ENCODE data around the gene PLCB3.
"Not testable (repeated sequence)": the region's sequence is repeated elsewhere in the genome, so short reads cannot be mapped to it uniquely, and the experiment has no call there.

The PLCB3 gene

DNA sequence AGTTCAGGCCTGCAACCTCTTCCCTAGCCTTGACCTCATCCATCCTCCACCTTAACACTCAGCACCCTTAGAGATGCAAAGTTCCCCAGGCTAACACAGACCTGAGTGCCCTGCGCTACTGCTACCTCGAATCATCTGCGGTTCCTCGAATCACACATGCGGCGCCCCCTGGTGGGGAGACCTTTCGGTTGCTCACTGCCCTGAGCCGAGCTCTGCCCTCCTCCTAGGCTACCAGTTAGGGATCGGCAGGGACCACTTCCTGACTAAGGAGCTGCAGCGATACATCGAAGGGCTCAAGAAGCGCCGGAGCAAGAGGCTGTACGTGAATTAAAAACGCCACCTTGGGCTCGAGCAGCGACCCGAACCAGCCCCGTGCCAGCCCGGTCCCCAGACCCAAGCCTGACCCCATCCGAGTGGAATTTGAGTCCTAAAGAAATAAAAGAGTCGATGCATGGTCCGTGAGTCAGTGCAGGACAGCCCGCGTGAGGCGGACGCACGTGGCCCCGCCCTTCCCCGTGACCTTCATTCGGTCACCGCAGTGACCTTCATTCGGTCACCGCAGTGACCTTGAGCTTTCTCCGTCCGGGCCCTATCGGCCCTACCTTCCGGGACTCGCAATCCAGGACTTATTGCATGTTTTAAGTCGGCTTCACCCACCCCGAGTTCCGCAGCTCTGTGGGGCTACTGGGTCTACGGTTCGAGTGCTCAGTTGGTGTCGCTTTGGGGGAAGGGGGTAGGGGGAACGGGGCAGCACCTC is 53.2 kb downstream of the PLCB3 start:
- DNase-seq (ENCODE audit: low read depth): no peak

DNA sequence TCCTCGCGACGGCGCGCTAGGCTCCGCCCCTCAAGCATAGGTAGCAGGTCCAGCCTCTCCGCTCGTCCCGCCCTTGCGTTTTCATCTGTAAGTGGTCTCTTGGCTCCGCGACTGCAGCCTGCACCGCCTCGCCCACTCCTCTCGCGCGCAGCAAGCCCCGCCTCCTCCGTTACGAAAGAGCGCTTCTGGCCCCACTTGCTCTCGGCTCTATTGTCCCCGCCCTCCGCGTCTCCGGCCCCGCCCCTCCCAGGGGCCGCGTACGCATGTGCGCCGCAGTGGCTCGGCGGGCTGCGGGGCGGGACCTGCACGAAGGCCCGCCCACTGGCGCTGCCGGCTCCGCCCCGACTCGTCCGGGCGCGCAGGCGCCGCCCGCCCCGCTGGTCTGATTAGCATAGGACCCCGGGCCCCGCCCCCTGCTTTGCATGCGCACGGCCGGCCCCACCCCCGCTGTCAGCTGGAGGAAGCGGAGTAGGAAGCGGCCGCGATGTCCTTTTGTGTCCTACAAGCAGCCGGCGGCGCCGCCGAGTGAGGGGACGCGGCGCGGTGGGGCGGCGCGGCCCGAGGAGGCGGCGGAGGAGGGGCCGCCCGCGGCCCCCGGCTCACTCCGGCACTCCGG is 53.9 kb downstream of the PLCB3 start, which contains the start of gene ESRRA:
Gene ESRRA (plus strand): TSS at position 450 of the 616 bp plus-strand sequence. CDS start 1,656 bp downstream, outside the sequence.
- no peak for DNase-seq (ENCODE audit: low read depth)

DNA sequence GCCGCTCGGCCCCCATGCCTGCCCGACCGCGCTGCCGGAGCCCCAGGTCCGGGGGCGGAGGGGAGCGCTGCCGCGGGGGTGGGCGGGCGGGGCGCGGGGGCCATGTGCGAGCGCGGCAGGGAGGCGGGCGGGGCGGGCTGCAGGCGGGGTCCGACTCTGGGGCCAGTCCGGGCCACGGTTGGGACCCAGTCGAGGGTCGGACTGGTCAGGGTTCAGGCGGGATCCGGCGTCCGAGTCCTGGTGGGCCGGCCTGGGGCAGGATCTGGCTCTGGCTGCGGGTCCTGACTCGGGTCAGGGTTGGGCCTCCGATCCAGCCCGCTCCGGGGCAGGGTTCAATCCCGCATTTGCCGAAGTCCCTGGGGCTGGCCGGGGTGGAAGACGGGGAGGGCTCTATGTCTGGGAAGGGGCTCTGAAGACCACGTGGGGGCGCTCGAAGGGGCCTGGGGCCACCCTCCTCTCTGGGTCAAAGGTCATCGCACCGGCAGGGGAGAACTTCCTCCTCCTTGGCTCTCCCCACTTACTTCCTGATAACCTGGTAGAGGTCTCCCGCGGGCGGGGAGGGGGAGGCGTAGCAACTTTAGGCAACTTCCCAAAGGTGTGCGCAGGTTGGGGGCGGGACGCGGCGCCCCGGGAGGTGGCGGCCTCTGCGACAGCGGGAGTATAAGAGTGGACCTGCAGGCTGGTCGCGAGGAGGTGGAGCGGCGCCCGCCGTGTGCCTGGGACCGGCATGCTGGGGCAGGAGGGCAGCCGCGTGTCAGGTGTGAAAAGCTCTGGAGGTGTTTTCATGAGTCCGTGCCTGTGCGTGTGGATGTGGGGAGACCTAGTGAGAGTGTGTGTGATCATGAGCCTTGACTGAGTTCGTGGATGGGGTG is 54.6 kb downstream of the PLCB3 start:
- no peak for DNase-seq (ENCODE audit: low read depth)

DNA sequence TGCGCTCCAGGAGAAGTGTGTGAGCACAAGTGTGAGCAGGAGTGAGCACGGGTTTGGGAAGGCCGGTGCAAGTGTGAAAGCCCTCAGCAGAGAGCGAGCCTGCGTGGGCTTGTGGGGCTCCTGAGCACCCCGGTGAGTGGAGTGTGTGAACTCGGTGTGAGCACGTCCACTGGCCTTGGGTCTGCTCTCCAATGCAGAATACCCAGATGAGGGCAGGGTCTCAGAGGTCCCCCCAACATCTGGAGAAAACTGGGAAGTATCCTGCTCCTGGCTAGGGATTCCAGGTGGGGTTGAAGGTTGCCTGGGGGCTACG is 55.2 kb downstream of the PLCB3 start:
- DNase-seq (ENCODE audit: low read depth): no peak

DNA sequence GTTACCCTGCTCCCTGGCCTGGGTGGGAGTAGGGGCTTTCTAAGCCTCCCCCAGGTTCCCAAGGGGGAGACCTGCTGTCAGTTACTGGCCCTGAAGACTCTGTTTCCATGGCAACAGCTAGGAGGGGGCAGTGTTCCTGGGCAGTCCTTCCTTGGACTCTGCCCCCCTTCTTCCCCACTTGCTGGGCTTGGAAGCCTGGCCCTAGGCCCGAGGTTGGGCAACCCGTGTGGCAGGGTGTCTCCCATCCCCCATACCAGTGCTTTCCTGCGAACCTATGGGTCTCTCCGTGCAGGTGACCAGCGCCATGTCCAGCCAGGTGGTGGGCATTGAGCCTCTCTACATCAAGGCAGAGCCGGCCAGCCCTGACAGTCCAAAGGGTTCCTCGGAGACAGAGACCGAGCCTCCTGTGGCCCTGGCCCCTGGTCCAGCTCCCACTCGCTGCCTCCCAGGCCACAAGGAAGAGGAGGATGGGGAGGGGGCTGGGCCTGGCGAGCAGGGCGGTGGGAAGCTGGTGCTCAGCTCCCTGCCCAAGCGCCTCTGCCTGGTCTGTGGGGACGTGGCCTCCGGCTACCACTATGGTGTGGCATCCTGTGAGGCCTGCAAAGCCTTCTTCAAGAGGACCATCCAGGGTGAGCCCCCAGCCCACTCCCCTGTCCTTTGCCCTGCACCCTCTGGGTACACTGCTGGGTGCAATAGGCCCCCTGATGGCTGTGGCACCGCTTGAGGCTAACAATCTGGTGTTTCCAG is 55.7 kb downstream of the PLCB3 start:
- no peak for DNase-seq (ENCODE audit: low read depth)

DNA sequence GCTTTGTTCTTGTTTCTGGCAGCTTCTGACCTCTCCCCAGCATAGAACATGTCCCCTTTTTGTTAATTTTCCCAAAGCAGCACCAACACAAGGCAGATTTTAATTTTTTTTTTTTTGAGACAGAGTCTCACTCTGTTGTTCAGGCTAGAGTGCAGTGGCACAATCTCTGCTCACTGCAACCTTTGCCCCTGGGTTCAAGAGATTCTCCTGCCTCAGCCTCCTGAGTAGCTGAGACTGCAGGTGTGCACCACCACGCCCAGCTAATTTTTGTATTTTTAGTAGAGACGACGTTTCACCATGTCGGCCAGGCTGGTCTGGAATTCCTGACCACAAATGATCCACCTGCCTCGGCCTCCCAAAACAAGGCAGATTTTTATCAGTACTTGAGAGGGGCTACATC is 56.5 kb downstream of the PLCB3 start:
- not testable (repeated sequence) for DNase-seq (ENCODE audit: low read depth)

DNA sequence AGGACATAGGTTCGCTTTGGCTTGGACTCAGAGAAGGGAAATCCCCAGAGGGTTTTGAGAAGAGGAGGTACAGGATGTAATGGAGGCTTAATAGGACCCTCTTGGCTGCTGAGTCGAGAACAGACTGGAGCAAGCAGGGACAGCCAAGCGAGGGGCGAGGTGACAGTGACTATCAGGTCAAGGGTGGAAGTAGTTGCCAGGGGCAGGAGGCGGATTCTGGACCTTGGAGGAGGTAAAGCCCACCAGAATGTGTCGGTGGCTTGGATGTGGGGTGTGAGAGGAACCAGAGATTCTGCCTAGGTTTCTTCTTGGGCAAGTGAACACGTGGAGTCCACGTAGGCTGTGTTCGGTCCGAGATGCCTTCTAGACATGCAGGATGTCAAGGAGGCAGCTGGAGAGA is 61.6 kb downstream of the PLCB3 start:
- no peak for DNase-seq (ENCODE audit: low read depth)

DNA sequence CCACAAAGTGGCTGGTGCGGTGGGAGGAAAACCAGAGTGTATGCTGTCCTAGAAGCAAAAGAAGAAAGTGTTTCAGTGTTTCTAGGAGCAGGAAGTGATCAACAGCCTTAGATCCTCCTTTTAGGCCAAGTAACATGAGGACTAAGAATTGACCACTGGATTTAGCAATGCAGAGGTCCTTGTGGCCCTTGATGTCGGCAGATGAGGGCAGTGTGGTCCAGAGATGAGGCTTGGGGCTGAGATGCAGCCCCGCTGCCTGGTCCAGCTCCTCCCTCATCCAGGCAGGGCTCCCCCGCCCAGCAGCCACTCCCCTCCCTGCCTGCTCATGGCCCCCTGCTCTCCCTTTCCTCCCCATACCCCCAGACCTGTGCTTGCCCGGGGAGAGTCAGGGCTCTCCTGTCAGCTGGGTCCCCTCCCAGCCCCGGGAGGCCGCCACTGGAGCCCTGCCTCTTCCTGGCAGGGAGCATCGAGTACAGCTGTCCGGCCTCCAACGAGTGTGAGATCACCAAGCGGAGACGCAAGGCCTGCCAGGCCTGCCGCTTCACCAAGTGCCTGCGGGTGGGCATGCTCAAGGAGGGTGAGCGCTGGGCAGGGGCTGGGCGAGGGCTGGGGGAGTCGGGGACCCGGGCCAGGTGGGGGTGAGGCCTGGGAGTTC is 62.3 kb downstream of the PLCB3 start:
- no peak for DNase-seq (ENCODE audit: low read depth)

DNA sequence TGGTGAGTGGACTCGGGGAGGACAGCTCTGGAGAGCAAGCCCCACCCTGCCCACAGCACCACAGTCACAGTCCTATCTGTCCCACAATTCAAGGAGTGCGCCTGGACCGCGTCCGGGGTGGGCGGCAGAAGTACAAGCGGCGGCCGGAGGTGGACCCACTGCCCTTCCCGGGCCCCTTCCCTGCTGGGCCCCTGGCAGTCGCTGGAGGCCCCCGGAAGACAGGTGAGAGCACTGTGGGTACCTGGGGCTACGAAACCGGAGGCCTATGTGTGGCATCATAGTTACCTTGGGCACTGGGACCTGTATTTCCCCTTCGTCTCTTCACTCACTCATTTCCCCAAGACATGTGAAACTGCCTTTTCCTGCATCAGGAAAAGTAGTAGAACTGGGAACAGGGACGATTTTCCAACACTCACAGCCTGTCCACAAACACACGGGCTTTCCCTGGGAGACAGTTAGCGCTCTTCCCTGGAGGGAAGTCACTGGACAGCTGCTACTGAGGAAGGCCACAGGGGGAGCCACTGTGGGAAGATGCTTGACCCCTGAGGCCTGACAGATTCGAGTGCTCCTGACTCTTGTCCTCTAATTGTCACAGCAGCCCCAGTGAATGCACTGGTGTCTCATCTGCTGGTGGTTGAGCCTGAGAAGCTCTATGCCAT is 62.9 kb downstream of the PLCB3 start:
- DNase-seq (ENCODE audit: low read depth): no peak

DNA sequence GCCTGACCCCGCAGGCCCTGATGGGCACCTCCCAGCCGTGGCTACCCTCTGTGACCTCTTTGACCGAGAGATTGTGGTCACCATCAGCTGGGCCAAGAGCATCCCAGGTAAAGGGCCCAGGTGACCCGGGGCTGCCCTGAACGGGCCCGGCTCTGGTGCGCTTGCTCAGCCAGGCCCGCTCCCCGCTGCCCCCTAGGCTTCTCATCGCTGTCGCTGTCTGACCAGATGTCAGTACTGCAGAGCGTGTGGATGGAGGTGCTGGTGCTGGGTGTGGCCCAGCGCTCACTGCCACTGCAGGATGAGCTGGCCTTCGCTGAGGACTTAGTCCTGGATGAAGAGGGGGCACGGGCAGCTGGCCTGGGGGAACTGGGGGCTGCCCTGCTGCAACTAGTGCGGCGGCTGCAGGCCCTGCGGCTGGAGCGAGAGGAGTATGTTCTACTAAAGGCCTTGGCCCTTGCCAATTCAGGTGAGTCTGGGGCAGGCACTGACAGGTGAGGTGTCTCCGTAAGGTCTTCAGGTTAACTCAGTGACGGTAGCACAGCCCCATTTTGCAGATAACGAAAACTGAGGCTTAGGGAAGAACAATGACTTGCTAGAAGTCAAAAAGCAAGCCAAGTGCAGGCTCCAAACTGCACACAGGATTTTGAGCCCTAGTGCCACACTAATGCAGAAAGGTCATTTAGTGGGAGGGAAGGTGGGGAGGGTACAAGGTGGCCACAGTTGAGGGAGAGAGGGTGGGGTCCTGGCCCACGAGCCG is 63.7 kb downstream of the PLCB3 start:
- no peak for DNase-seq (ENCODE audit: low read depth)

DNA sequence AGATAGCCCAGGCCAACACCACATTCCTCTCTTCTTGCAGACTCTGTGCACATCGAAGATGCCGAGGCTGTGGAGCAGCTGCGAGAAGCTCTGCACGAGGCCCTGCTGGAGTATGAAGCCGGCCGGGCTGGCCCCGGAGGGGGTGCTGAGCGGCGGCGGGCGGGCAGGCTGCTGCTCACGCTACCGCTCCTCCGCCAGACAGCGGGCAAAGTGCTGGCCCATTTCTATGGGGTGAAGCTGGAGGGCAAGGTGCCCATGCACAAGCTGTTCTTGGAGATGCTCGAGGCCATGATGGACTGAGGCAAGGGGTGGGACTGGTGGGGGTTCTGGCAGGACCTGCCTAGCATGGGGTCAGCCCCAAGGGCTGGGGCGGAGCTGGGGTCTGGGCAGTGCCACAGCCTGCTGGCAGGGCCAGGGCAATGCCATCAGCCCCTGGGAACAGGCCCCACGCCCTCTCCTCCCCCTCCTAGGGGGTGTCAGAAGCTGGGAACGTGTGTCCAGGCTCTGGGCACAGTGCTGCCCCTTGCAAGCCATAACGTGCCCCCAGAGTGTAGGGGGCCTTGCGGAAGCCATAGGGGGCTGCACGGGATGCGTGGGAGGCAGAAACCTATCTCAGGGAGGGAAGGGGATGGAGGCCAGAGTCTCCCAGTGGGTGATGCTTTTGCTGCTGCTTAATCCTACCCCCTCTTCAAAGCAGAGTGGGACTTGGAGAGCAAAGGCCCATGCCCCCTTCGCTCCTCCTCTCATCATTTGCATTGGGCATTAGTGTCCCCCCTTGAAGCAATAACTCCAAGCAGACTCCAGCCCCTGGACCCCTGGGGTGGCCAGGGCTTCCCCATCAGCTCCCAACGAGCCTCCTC is 64.6 kb downstream of the PLCB3 start:
- DNase-seq (ENCODE audit: low read depth): not testable (repeated sequence)

DNA sequence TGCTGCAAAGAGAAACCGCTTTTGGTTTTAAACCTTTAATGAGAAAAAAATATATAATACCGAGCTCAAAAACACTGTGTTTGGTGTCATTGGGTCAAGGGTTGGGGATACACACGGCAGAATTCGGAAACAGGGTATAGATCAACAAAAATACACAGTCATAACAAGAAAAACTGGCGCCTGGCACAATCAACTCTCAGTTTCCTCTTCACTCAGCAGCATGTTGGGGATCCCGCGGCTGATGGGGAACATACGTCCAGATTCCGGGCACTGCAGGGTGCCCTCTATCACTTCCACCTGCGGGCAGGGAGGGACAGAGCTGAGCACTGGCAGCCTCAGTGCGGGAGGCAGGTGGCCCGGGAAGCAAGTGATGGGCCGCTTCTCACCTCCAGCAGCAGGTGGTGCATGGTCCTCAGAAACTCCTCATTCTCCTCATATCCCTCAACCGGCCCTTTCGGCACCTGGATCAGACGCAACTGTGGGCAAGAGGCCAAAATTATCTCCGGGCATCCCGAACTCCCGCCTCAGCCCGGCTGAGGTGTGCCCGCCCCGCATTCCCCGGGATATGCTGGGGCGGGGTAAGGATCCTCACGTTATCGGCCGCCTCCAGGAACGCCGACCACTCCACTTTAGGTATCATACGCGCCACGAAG is 65.5 kb downstream of the PLCB3 start:
- no peak for DNase-seq (ENCODE audit: low read depth)

DNA sequence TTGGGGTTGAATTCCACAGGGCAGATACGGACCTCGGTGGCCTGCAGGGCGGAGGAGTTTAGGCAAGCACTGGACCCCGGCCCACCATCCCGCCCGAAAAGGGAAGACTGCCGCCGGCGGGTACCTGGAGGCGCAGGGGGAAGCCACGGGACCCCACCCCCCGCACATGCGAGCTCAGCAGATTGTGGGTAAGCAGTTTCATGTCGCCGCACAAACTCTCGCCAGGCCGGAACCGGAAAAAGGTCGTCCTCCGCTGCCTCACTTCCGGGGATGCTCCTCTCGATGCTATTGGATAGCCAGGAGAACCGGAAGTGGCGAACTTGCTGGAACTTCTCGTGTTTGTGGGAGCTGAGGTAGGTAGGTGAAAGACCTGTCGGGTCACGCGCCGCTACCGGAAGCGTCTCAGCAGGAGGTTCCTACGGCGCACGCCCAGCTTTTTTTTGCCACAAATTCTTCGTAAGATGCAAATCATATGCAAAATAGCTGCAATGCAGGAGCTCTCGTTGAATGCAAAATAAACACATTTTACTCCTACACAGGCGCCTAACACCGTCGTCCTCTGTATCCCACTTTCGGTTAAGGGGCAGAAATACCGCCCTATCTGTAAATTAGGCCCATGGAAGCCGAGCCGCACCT is 66.1 kb downstream of the PLCB3 start, which contains the start of gene TRMT112:
Gene TRMT112 (minus strand): TSS at position 235 of the 636 bp plus-strand sequence. CDS start 33 bp downstream, at position 202.
- peak; percentile 83 for DNase-seq (ENCODE audit: low read depth)

DNA sequence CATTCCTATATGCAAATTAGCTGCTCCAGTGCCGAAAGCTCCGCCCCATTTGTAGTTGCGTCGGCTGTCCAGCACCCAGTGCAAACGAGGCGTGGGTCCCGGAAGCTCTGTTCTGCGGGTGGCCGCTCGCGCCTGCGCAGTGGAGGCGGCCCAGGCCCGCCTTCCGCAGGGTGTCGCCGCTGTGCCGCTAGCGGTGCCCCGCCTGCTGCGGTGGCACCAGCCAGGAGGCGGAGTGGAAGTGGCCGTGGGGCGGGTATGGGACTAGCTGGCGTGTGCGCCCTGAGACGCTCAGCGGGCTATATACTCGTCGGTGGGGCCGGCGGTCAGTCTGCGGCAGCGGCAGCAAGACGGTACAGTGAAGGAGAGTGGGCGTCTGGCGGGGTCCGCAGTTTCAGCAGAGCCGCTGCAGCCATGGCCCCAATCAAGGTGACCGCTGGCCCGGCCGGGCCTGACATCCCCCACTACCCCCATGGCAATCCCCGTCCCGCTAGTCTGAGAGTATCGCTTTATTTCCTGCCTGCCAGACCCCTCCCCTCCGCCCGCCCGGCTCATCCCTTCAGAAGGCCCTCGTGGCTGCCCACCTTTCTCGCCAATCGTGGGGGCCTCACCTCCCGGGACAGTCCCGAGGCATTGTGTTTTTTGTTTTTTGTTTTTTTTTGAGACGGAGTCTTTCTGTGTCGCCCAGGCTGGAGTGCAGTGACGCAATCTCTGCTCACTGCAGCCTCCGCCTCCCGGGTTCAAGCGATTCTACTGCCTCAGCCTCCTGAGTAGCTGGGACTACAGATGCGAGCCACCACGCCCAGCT is 66.8 kb downstream of the PLCB3 start, which contains the start of gene PRDX5:
Gene PRDX5 (plus strand): TSS at position 161 of the 805 bp plus-strand sequence. CDS start 95 bp downstream, at position 256.
- peak; percentile 77 for DNase-seq (ENCODE audit: low read depth)

All from GM04503 (cell line).